Activated CD8-positive, alpha-beta memory T cell treated with anti-CD3 and anti-CD28 coated beads for 36 hours (primary cell): ENCODE data around the gene IL3. TPM values are rescaled to one million over a fixed set of nuclear protein-coding genes. Genes with fewer than 3 reads are reported as not detected.

ENCODE experiments used
- CTCF ChIA-PET: fragments of 350-600 bp; sonication (Branson Sonifier 250); formaldehyde crosslinking; loops from one replicate; lab custom pipeline; 2021; ENCODE audit warnings: antibody characterized with exemption; lab: Charles Lee
- POLR2A ChIA-PET: fragments of 350-600 bp; sonication (Branson Sonifier 250); formaldehyde crosslinking; loops from one replicate; lab custom pipeline; 2021; ENCODE audit warnings: antibody characterized with exemption; lab: Charles Lee
- total RNA-seq, 2 experiments: library from RNA; stranded (reverse); gene quantifications; one replicate each; pipeline ENCODE4 v1.2.3, GENCODE V29; 2021

The IL3 gene
- total RNA-seq, result 10 to 100 TPM; 68.0 to 68.7 TPM

DNA sequence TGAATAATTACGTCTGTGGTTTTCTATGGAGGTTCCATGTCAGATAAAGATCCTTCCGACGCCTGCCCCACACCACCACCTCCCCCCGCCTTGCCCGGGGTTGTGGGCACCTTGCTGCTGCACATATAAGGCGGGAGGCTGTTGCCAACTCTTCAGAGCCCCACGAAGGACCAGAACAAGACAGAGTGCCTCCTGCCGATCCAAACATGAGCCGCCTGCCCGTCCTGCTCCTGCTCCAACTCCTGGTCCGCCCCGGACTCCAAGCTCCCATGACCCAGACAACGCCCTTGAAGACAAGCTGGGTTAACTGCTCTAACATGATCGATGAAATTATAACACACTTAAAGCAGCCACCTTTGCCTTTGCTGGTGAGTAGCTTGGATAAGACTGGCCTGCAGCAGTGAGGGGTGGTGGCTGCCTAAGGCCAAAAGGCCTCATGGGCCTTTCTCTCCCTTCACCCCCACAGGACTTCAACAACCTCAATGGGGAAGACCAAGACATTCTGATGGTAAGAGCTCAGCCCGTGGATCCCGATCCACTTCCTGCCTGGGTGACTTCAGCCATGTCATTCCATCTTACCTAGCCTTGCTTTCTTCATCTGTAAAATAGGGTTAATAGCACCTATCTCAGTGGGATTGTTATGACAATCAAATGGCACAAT lies at the start of gene IL3:
IL3 (plus strand) TSS at position 155 of the 661 bp plus-strand sequence; CDS start at position 207, 52 bp downstream.
- CTCF ChIA-PET, result interaction anchor here (0.6 to 1.0 kb wide), 2 partner anchors 61 to 177 kb away, joined by 3 read pairs; no protein-coding TSS in a partner anchor
- POLR2A ChIA-PET, result no interaction called here

GRCh38 chr5:132010989-132011621 lies 49.4 kb upstream of the IL3 start:
- CTCF ChIA-PET, result no interaction called here
- POLR2A ChIA-PET, result no interaction called here

- POLR2A ChIA-PET, result no interaction called here
- CTCF ChIA-PET, result no interaction called here
Measured at GRCh38 chr5:132011622-132012343, 48.7 kb upstream of the IL3 start, which contains the start of gene ACSL6. Gene ACSL6 (minus strand): TSS chr5:132011658. CDS start chr5:132011553, 105 bp downstream.

- CTCF ChIA-PET, result no interaction called here
- POLR2A ChIA-PET, result no interaction called here
Measured at GRCh38 chr5:132012371-132013005, 48.0 kb upstream of the IL3 start.

GRCh38 chr5:132013006-132013689 lies 47.3 kb upstream of the IL3 start:
- POLR2A ChIA-PET, result no interaction called here
- CTCF ChIA-PET, result interaction anchor here (0.6 kb wide), 1 partner anchor 50 kb away, joined by 3 read pairs; no protein-coding TSS in a partner anchor

- POLR2A ChIA-PET, result no interaction called here
- CTCF ChIA-PET, result no interaction called here
Measured at GRCh38 chr5:132013711-132014110, 46.7 kb upstream of the IL3 start.

DNA sequence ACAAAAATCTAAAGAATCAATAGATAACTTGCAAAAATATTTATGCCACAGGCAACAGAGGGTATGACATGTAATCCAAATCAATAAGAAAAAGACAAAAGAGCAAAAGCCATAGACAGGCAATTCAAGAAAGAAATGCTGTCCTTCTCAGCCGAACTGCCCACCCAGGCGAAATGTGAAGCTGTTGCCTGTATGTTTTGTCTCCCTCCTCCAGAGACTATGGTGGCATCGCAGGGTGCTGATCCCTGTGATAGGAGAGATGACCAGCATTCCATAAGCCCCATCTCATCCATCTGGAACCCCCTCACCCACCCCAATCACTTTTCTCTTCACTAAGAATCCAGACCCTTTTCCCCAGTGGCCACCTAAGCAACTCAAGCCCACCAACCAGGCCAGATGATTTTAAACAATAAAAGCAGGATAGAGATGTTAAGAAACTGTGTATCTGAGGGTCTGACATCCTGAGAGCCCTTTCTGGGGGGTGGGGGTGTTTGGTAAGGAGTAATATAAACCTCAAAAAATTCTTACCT lies 43.7 kb upstream of the IL3 start:
- CTCF ChIA-PET, result interaction anchor here (1.1 kb wide), 1 partner anchor 10 kb away, joined by 3 read pairs; no protein-coding TSS in a partner anchor
- POLR2A ChIA-PET, result no interaction called here

- CTCF ChIA-PET, result interaction anchor here (0.8 to 1.1 kb wide), 2 partner anchors 8 to 10 kb away, joined by 3 read pairs; no protein-coding TSS in a partner anchor
- POLR2A ChIA-PET, result no interaction called here
Measured at GRCh38 chr5:132017316-132017715, 43.1 kb upstream of the IL3 start.

- ChIA-PET POLR2A (no interaction called here), CTCF (interaction anchor here (0.8 to 1.1 kb wide), 2 partner anchors 9 to 11 kb away, joined by 3 read pairs; no protein-coding TSS in a partner anchor)
Measured at GRCh38 chr5:132017738-132018625, 42.5 kb upstream of the IL3 start.

GRCh38 chr5:132019337-132019736 lies 41.1 kb upstream of the IL3 start:
- ChIA-PET POLR2A (interaction anchor here (0.7 to 0.8 kb wide), 2 partner anchors 43 to 59 kb away, joined by 4 read pairs; no protein-coding TSS in a partner anchor), CTCF (interaction anchor here (1.0 kb wide), 1 partner anchor 11 kb away, joined by 3 read pairs; no protein-coding TSS in a partner anchor)

- POLR2A ChIA-PET, result interaction anchor here (0.7 to 0.8 kb wide), 2 partner anchors 43 to 60 kb away, joined by 4 read pairs; no protein-coding TSS in a partner anchor
- CTCF ChIA-PET, result interaction anchor here (1.0 kb wide), 1 partner anchor 12 kb away, joined by 3 read pairs; no protein-coding TSS in a partner anchor
Measured at GRCh38 chr5:132019857-132020555, 40.4 kb upstream of the IL3 start.

- POLR2A ChIA-PET, result no interaction called here
- CTCF ChIA-PET, result no interaction called here
Measured at GRCh38 chr5:132020568-132021339, 39.7 kb upstream of the IL3 start.

GRCh38 chr5:132021654-132022053 lies 38.8 kb upstream of the IL3 start:
- ChIA-PET POLR2A (no interaction called here), CTCF (no interaction called here)

DNA sequence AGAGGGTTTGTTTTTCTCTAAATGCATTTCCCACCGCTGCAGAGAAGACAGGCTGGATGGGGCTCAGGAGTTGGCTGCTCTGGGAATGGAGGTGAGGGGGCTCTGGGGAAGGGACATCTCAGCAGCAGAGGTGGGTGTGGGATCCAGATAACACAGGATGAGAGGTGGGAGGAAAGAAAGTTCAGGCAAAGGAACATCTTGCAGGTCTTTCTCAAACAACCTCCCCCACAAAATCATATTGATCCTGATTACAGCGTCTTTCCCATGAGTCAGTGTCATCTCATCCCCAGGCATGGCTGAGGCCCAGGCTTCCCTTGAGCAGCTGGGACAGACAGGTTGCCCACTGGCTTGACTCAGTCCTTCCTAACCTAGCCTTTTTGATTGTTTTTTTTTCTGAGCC lies 37.7 kb upstream of the IL3 start:
- ChIA-PET POLR2A (no interaction called here), CTCF (no interaction called here)

DNA sequence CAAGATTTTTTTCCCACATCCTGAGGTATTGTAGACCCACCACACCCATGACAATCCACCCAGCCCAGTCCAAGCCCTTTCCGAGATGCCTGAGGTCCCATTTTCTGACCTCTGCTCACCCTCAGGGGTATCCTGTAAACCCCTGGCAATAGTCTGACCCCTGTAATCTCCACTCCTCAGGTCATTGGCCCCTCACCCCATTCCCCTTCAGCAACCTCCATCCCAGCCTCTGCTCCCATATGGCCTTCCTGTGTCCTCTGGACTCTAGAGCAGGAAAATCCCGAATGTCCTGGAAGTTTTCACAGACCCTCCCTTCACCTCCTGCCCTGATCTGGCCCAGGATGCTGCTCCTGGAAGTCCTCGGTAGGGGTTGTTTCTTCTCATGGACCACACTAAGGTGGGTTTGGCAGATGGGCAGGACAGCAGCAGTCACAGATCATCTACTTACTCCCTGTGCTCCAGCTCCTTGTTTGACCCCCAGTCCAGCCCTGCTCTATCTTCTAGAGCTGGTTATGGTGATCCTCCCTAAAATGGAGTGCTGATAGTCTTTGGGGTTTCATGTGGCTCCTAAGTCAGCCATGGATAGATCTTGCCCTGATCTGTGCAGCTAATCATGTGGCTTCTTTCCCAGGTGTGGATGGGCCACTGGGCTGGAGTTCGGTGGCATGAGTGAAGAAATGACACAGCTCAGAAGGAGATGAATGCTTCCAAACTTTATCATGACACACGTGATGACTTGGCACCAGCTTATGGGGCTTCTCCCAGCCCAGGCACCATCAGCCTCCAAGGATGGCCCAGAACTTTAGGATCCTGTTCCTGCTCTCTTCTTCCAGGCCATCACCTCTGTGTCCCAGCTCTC lies 37.0 kb upstream of the IL3 start:
- CTCF ChIA-PET, result interaction anchor here (0.9 to 1.6 kb wide), 2 partner anchors 16 to 43 kb away, joined by 3 to 6 read pairs; no protein-coding TSS in a partner anchor
- POLR2A ChIA-PET, result no interaction called here
